Erythroblast (primary cell): ENCODE results near the gene CDKN2A.
A peak's percentile ranks its signal among the peaks of the same experiment; 100 is the strongest.

Experiments used
- DNase-seq, 2 experiments: peaks; one replicate each; lab custom pipeline; 2025; lab: John Stamatoyannopoulos, UW
- GATA1 ChIP-seq: IDR thresholded peaks from 2 replicates; pipeline ENCODE4 v1.6.1; 2011; ENCODE audit warnings: low read depth, mild to moderate bottlenecking, control low read depth, low read length, moderate library complexity
- POLR2A ChIP-seq: IDR thresholded peaks from 2 replicates; pipeline ENCODE4 v1.6.1; 2011; ENCODE audit warnings: mild to moderate bottlenecking, low read length

Gene CDKN2A

GRCh38 chr9:22029231-22029630, 35.0 kb upstream of the CDKN2A start:
- no peak for DNase-seq
- TF ChIP-seq GATA1 (no peak), POLR2A (no peak)

- DNase-seq: no peak
- TF ChIP-seq GATA1 (no peak), POLR2A (no peak)
Observed at GRCh38 chr9:22028394-22028793, 34.2 kb upstream of the CDKN2A start.

- TF ChIP-seq GATA1 (no peak), POLR2A (no peak)
- no peak for DNase-seq
Observed at GRCh38 chr9:22026696-22027095, 32.5 kb upstream of the CDKN2A start.

GRCh38 chr9:22022396-22022795, 28.2 kb upstream of the CDKN2A start:
- no peak for DNase-seq
- TF ChIP-seq POLR2A (no peak), GATA1 (no peak)

DNA sequence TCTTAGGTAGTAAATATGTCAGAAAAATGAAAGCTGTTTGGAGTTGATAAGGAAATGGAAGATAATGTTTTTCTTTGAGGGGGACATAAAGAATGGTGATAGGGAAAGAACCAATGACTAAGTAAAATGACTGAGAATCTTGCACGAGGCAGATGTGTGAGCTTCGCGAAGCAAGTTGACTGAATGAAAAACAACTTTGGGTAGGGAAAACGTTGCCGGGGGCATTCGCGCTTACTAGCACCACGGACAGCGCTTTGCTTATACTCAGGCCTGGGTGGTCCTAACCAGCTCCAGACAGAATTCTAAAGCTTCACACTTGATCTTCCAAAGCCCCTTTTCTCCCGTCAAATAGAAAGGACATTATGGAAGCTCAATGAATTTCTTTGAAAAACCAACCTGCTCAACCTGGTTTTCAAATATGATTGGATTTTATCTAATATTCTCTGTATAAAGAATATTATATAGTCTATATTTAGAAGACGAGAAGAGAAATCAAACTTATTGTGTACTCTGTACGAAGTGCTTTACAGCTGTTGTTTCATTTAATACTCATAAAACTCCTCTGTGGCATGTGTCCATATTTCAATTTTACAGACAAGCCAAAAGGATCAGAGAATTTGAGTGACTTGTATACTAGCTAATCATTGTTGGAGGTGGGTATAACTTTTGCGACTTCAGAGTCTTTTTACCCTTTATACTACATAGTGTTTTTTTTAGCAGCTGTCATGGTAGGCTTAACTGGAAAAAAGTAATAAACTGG, 16.9 kb upstream of the CDKN2A start:
- DNase-seq: peak; percentile 80 to 88
- TF ChIP-seq GATA1: no peak
- TF ChIP-seq POLR2A: no peak

- no peak for TF ChIP-seq GATA1
- peak; percentile 34 for TF ChIP-seq POLR2A
- no peak for DNase-seq
Observed at GRCh38 chr9:22009506-22009867, 15.3 kb upstream of the CDKN2A start.

GRCh38 chr9:22008717-22009505, 14.7 kb upstream of the CDKN2A start, which contains the start of gene CDKN2B:
Gene CDKN2B (minus strand): TSS chr9:22009305. CDS start chr9:22008953, 352 bp downstream.
- peak; percentile 91 to 95 for DNase-seq
- TF ChIP-seq GATA1 (no peak), POLR2A (peak; percentile 65)

GRCh38 chr9:22008384-22008716, 14.2 kb upstream of the CDKN2A start:
- DNase-seq: no peak
- no peak for TF ChIP-seq POLR2A
- no peak for TF ChIP-seq GATA1

- DNase-seq: peak in 1 of 2 experiments; percentile 39
Observed at GRCh38 chr9:22005702-22006606, 11.8 kb upstream of the CDKN2A start.

GRCh38 chr9:22005021-22005701, 11.0 kb upstream of the CDKN2A start:
- TF ChIP-seq GATA1: no peak
- TF ChIP-seq POLR2A: no peak
- peak; percentile 17 to 21 for DNase-seq

More at GRCh38 chr9:22005702-22006606, 11.8 kb upstream of the CDKN2A start:
- no peak for TF ChIP-seq GATA1
- TF ChIP-seq POLR2A: no peak

- TF ChIP-seq POLR2A: no peak
- TF ChIP-seq GATA1: no peak
- no peak for DNase-seq
Observed at GRCh38 chr9:22002038-22002437, 7.8 kb upstream of the CDKN2A start.

GRCh38 chr9:21998026-21998425, 3.8 kb upstream of the CDKN2A start:
- TF ChIP-seq POLR2A (no peak), GATA1 (no peak)
- DNase-seq: no peak

DNA sequence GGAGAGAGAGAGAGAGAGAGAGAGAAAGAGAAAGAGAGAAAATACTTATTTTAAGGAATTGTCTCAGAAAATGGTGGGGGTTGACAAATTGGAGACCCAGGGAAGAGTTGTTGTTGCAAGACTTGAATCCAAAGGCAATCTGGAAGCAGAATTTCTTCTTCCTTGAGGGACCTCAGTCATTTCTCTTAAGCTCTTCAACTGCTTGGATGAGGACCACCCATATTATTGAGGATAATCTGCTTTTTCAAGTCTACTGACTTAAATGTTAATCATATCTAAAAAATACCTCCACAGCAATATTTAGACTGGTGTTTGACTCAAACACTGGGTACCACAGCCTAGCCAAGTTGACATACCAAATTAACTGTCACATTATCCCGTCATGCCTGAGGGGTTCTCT, 3.3 kb upstream of the CDKN2A start:
- TF ChIP-seq GATA1 (no peak), POLR2A (no peak)
- no peak for DNase-seq
